Neural cell (in vitro differentiated cells): Measurements from ENCODE around the gene SEC31A. TPM values are rescaled to one million over a fixed set of nuclear protein-coding genes. Genes with fewer than 3 reads are reported as not detected.

Experiments
- H2AFZ ChIP-seq: fragments of 200-600, 300-800 bp; sonication (generic), shearing (Covaris generic); 2 replicates; pipeline ENCODE4 v1.6.0; 2014; ENCODE audit warnings: low read depth, mild to moderate bottlenecking, antibody characterized with exemption, low read length, moderate library complexity
- H3F3A ChIP-seq: fragments of 200-600 bp; shearing (Covaris generic); 2 replicates; pipeline ENCODE4 v1.6.1; 2016; ENCODE audit warnings: mild to moderate bottlenecking, moderate library complexity, mixed read lengths, antibody characterized with exemption, low read length; ENCODE audit not compliant: insufficient read depth, poor library complexity, severe bottlenecking
- H3K27ac ChIP-seq: fragments of 200-600, 300-800 bp; sonication (generic), shearing (Covaris generic); 2 replicates; pipeline ENCODE4 v1.5.1; 2014; ENCODE audit warnings: mild to moderate bottlenecking, low read length, moderate library complexity
- H3K27me3 ChIP-seq: fragments of 300-800, 200-600 bp; sonication (generic), shearing (Covaris generic); 2 replicates; pipeline ENCODE4 v1.6.0; 2014; ENCODE audit warnings: mild to moderate bottlenecking, low read depth, low read length, moderate library complexity; ENCODE audit not compliant: insufficient read depth
- H3K36me3 ChIP-seq: fragments of 300-800, 200-600 bp; sonication (generic), shearing (Covaris generic); 2 replicates; pipeline ENCODE4 v1.5.1; 2014; ENCODE audit warnings: mild to moderate bottlenecking, antibody characterized with exemption, low read length, moderate library complexity; ENCODE audit not compliant: insufficient read depth
- H3K4me2 ChIP-seq: fragments of 300-800, 200-600 bp; sonication (generic), shearing (Covaris generic); 2 replicates; pipeline ENCODE4 v1.6.0; 2014; ENCODE audit warnings: mild to moderate bottlenecking, low read length
- H3K4me3 ChIP-seq: fragments of 300-800, 200-600 bp; sonication (generic), shearing (Covaris generic); 2 replicates; pipeline ENCODE4 v1.5.1; 2014; ENCODE audit warnings: mild to moderate bottlenecking, low read length, moderate library complexity
- H3K79me2 ChIP-seq: fragments of 200-600 bp; shearing (Covaris generic); replicated peaks from 2 replicates; pipeline ENCODE4 v1.6.0; 2014; ENCODE audit warnings: mild to moderate bottlenecking, low read length, moderate library complexity; ENCODE audit not compliant: insufficient read depth
- H3K9ac ChIP-seq: fragments of 300-800, 200-600 bp; sonication (generic), shearing (Covaris generic); 2 replicates; pipeline ENCODE4 v1.6.1; 2016; ENCODE audit warnings: mild to moderate bottlenecking, low read length, mixed read lengths
- H3K9me2 ChIP-seq: fragments of 200-600 bp; shearing (Covaris generic); 2 replicates; pipeline ENCODE4 v1.6.1; 2016; ENCODE audit warnings: mild to moderate bottlenecking, low read length, mixed read lengths; ENCODE audit not compliant: insufficient read depth
- H3K9me3 ChIP-seq: fragments of 200-600, 300-800 bp; sonication (generic), shearing (Covaris generic); 2 replicates; pipeline ENCODE4 v1.6.1; 2016; ENCODE audit warnings: mild to moderate bottlenecking, mixed run types, low read length, moderate library complexity, mixed read lengths
- H4K20me1 ChIP-seq: fragments of 200-600 bp; shearing (Covaris generic); 2 replicates; pipeline ENCODE4 v1.6.1; 2016; ENCODE audit warnings: mild to moderate bottlenecking, mixed run types; ENCODE audit not compliant: insufficient read depth
- CTCF ChIP-seq: fragments of 450-650 bp; IDR thresholded peaks from 2 replicates; pipeline ENCODE4 v1.5.1; 2014; ENCODE audit warnings: antibody characterized with exemption, mild to moderate bottlenecking, moderate library complexity; ENCODE audit not compliant: poor library complexity, severe bottlenecking
- EP300 ChIP-seq: fragments of 450-650 bp; conservative IDR thresholded peaks from 2 replicates; pipeline ENCODE4 v1.6.1; 2014; ENCODE audit warnings: antibody characterized with exemption, mild to moderate bottlenecking, moderate library complexity; ENCODE audit not compliant: poor library complexity, severe bottlenecking
- EZH2 ChIP-seq: fragments of 200-600, 300-800 bp; shearing (Covaris generic), sonication (generic); IDR thresholded peaks from 2 replicates; pipeline ENCODE4 v1.6.1; 2014; ENCODE audit warnings: antibody characterized with exemption, low read length, borderline replicate concordance, mild to moderate bottlenecking; ENCODE audit not compliant: insufficient read depth, poor library complexity, severe bottlenecking
- MXI1 ChIP-seq: fragments of 450-650 bp; conservative IDR thresholded peaks from 2 replicates; pipeline ENCODE4 v1.6.1; 2014; ENCODE audit warnings: antibody characterized with exemption, mild to moderate bottlenecking; ENCODE audit not compliant: poor library complexity, severe bottlenecking
- POLR2AphosphoS5 ChIP-seq: IDR thresholded peaks from 2 replicates; pipeline ENCODE4 v1.6.1; 2012
- RAD21 ChIP-seq: fragments of 450-650 bp; conservative IDR thresholded peaks from 2 replicates; pipeline ENCODE4 v1.6.1; 2014; ENCODE audit warnings: antibody characterized with exemption, mild to moderate bottlenecking, moderate library complexity
- REST ChIP-seq: IDR thresholded peaks from 2 replicates; pipeline ENCODE4 v1.6.1; 2012; ENCODE audit warnings: borderline replicate concordance
- SMC3 ChIP-seq: fragments of 450-650 bp; conservative IDR thresholded peaks from 2 replicates; pipeline ENCODE4 v1.6.1; 2014; ENCODE audit warnings: antibody characterized with exemption, mild to moderate bottlenecking, moderate library complexity; ENCODE audit not compliant: poor library complexity
- TAF1 ChIP-seq: IDR thresholded peaks from 2 replicates; pipeline ENCODE4 v1.6.1; 2012; ENCODE audit warnings: low read depth
- polyA plus RNA-seq: library from polyadenylated mRNA; depleted of rRNA; stranded (reverse); fragments of >200 nt; gene quantifications from 2 replicates; pipeline ENCODE4 v1.2.3, GENCODE V29; 2014

SEC31A gene
- polyA plus RNA-seq, 1 donor from 2014 or later, result 139 TPM

- H3K36me3 ChIP-seq, result no peaks in the 10 kb centered on the region
- H4K20me1 ChIP-seq, result no peaks in the 10 kb centered on the region
- no peaks in the 10 kb centered on the region for H3F3A ChIP-seq
- H3K4me3 ChIP-seq, result peak overlapping the region; percentile 73
- TF ChIP-seq REST, result no peak
- TF ChIP-seq RAD21, result peak; percentile 37
- TF ChIP-seq TAF1, result no peak
- peak overlapping the region; percentile 95 for H3K27ac ChIP-seq
- H3K4me2 ChIP-seq, result peak overlapping the region; percentile 81
- H2AFZ ChIP-seq, result peak overlapping the region; percentile 74
- H3K9ac ChIP-seq, result peak overlapping the region; percentile 87
- no peaks in the 10 kb centered on the region for H3K9me3 ChIP-seq
- peaks cover 51% of the 10 kb centered on the region for H3K79me2 ChIP-seq
- no peaks in the 10 kb centered on the region for H3K27me3 ChIP-seq
- H3K9me2 ChIP-seq, result no peaks in the 10 kb centered on the region
Observed at GRCh38 chr4:82901183-82901718, 10.3 kb upstream of the SEC31A start.

DNA sequence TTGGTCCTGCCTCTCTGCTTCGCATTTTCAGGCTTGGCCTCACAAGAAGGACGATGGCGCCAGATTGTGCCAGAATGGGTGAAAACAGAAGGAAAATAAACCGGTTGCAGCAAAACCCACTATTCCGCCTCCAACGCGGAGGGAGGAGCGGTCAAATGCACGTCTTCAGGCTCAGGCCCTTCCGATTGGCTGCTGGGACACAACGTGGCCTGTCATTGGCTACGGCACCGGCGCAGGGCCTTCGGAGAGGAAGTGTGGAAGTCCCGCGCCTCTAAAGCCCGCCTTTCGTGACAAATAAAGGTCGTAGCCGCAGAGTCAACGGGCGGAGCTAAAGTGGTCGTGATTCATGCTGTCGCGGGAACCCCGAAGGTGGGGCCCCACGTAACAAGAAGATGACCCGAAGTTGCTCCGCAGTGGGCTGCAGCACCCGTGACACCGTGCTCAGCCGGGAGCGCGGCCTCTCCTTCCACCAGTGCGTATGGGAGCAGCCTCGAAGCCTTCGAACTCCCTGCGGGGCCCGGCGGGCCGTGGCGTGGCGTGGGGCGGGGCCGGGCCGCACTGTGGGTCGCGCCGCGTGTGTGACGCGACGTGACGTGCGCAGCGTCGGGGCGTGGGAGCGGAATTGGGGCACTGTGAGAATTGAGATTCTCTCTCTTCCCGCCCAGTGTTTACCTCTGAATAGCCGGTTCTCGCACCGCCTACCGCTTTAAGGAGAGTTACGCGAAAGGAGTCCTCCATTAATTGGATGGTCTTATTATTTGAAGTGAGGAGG lies 9.6 kb upstream of the SEC31A start, which contains the start of gene THAP9:
Gene THAP9 (plus strand): TSS at position 325 of the 772 bp plus-strand sequence. CDS start 68 bp downstream, at position 393.
- TF ChIP-seq REST (peak; percentile 93), POLR2AphosphoS5 (peak; percentile 87), EZH2 (no peak), MXI1 (peak; percentile 80), RAD21 (no peak), SMC3 (peak; percentile 49), TAF1 (peak; percentile 91), CTCF (no peak), EP300 (peak; percentile 80)
- no peaks in the 10 kb centered on the region for H3K36me3 ChIP-seq
- H3K27ac ChIP-seq, result peak within 1 kb of the TSS; percentile 95
- peak within 1 kb of the TSS; percentile 84 for H3K4me2 ChIP-seq
- H3K27me3 ChIP-seq, result no peaks in the 10 kb centered on the region
- no peaks in the 10 kb centered on the region for H4K20me1 ChIP-seq
- H2AFZ ChIP-seq, result peak within 1 kb of the TSS; percentile 87
- H3K9ac ChIP-seq, result peak within 1 kb of the TSS; percentile 87
- peak within 1 kb of the TSS; percentile 73 for H3K4me3 ChIP-seq
- no peaks in the 10 kb centered on the region for H3K9me3 ChIP-seq
- H3K79me2 ChIP-seq, result peaks cover 55% of the 10 kb centered on the region
- no peaks in the 10 kb centered on the region for H3K9me2 ChIP-seq
- no peaks in the 10 kb centered on the region for H3F3A ChIP-seq
